DOHH2 (cell line): ENCODE data around the gene AVPR1B.

Source experiments
- EZH2phosphoT487 ChIP-seq: fragments of 200-600 bp; sonication (generic); IDR thresholded peaks from 2 replicates; pipeline ENCODE4 v1.6.1; 2017; ENCODE audit warnings: borderline replicate concordance, mild to moderate bottlenecking, antibody characterized with exemption, low read length, moderate library complexity, mixed read lengths
- TF ChIP-seq, protein P1 (sequence below): fragments of 200-600 bp; sonication (generic); IDR thresholded peaks from one replicate; pipeline ENCODE4 v1.5.1; 2014; ENCODE audit warnings: antibody characterized with exemption, mild to moderate bottlenecking, low read depth, low read length; ENCODE audit not compliant: poor library complexity, severe bottlenecking

DNA sequence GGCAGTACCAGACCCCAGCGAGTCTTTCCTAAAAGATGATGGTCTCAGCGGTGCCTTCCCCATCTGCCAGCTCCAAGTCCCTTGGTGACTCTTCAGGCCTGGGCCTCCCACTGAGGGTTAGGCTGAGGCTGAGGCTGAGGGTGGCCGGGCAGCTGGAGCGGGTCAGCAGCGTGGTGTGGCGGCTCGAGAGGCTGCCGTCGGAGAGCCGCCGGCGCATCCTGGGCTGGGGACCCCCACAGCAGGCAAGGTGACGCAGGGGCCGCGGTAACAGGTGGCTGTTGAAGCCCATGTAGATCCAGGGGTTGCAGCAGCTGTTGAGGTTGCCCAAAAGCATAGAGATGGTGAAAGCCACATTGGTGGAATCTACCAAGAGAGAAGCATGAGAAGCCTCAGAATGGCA is 7.0 kb downstream of the AVPR1B start:
- TF ChIP-seq, protein P1, sequence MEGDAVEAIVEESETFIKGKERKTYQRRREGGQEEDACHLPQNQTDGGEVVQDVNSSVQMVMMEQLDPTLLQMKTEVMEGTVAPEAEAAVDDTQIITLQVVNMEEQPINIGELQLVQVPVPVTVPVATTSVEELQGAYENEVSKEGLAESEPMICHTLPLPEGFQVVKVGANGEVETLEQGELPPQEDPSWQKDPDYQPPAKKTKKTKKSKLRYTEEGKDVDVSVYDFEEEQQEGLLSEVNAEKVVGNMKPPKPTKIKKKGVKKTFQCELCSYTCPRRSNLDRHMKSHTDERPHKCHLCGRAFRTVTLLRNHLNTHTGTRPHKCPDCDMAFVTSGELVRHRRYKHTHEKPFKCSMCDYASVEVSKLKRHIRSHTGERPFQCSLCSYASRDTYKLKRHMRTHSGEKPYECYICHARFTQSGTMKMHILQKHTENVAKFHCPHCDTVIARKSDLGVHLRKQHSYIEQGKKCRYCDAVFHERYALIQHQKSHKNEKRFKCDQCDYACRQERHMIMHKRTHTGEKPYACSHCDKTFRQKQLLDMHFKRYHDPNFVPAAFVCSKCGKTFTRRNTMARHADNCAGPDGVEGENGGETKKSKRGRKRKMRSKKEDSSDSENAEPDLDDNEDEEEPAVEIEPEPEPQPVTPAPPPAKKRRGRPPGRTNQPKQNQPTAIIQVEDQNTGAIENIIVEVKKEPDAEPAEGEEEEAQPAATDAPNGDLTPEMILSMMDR: no peak
- no peak for TF ChIP-seq EZH2phosphoT487
